PFSK-1 (cell line): ENCODE measurements around the gene ABR.

ENCODE experiments used
- POLR2AphosphoS5 ChIP-seq: IDR thresholded peaks from 2 replicates; pipeline ENCODE4 v1.6.1; 2012; ENCODE audit warnings: low read depth, mild to moderate bottlenecking, control low read depth, low read length, moderate library complexity
- REST ChIP-seq, 2 experiments: IDR thresholded peaks; 2 replicates each; pipeline versions ENCODE4 v1.6.1 to v1.8.0; 2011 to 2012; ENCODE audit warnings: low read depth in 2 of 2, low read length in 2 of 2, control low read depth in 1 of 2, inconsistent platforms in 1 of 2, mild to moderate bottlenecking in 1 of 2, moderate library complexity in 1 of 2; ENCODE audit not compliant: insufficient read depth in 1 of 2
- SIN3A ChIP-seq: IDR thresholded peaks from 2 replicates; pipeline ENCODE4 v1.6.1; 2012; ENCODE audit warnings: mild to moderate bottlenecking, low read length, moderate library complexity, borderline replicate concordance; ENCODE audit not compliant: insufficient read depth

GRCh38 chr17:1156864-1157263 is 22.9 kb downstream of the ABR start:
- TF ChIP-seq POLR2AphosphoS5 (no peak), REST (IDR thresholded peaks at IDR 0.05; ENCODE audit: insufficient read depth in 1 of 2, low read depth in 2 of 2, low read length in 2 of 2) (no peak), SIN3A (no peak)
